HG03571 (cell line): ENCODE results near the gene REV3L.
"Not testable (repeated sequence)": the region's sequence is repeated elsewhere in the genome, so short reads cannot be mapped to it uniquely, and the experiment has no call there.

Source experiments
- ATAC-seq: cut with Tn5 transposase; IDR thresholded peaks from one replicate; pipeline ENCODE4 v1.9.1; 2021; ENCODE audit not compliant: unreplicated experiment

Gene REV3L

GRCh38 chr6:111306104-111306888, 176.7 kb downstream of the REV3L start:
- ATAC-seq = no peak

GRCh38 chr6:111301946-111302345, 181.1 kb downstream of the REV3L start:
- ATAC-seq = no peak

- not testable (repeated sequence) for ATAC-seq
These were observed 181.8 kb downstream of the REV3L start for GRCh38 chr6:111300938-111301800.

- no peak for ATAC-seq
These were observed 185.2 kb downstream of the REV3L start for GRCh38 chr6:111297776-111298175.

GRCh38 chr6:111294374-111294967, 188.5 kb downstream of the REV3L start:
- no peak for ATAC-seq

- ATAC-seq = peak; percentile 16
These were observed 191.4 kb downstream of the REV3L start for GRCh38 chr6:111291336-111292259.

GRCh38 chr6:111290689-111291335, 192.2 kb downstream of the REV3L start:
- ATAC-seq = peak; percentile 93

- not testable (repeated sequence) for ATAC-seq
These were observed 198.7 kb downstream of the REV3L start for GRCh38 chr6:111284356-111284755.

- no peak for ATAC-seq
These were observed 199.3 kb downstream of the REV3L start for GRCh38 chr6:111283707-111284106.

GRCh38 chr6:111282515-111282914, 200.5 kb downstream of the REV3L start:
- ATAC-seq = no peak

GRCh38 chr6:111280445-111280955, 202.5 kb downstream of the REV3L start:
- no peak for ATAC-seq

- no peak for ATAC-seq
These were observed 204.3 kb downstream of the REV3L start for GRCh38 chr6:111278731-111279130.

- ATAC-seq = no peak
These were observed 205.2 kb downstream of the REV3L start for GRCh38 chr6:111277819-111278218.

GRCh38 chr6:111276736-111277135, 206.3 kb downstream of the REV3L start:
- no peak for ATAC-seq

GRCh38 chr6:111276335-111276734, 206.7 kb downstream of the REV3L start:
- ATAC-seq = no peak

- ATAC-seq = no peak
These were observed 208.3 kb downstream of the REV3L start for GRCh38 chr6:111274593-111275217.

GRCh38 chr6:111270121-111270520, 212.9 kb downstream of the REV3L start:
- ATAC-seq = no peak

- ATAC-seq = no peak
These were observed 213.5 kb downstream of the REV3L start for GRCh38 chr6:111269401-111269970.

GRCh38 chr6:111267764-111268333, 215.2 kb downstream of the REV3L start:
- no peak for ATAC-seq
